ENCODE measurements around the gene NUDT16L1.

GRCh38 chr16:4692460-4693295 is 684 bp upstream of the NUDT16L1 start:
- TF ChIP-seq CTCF (IDR thresholded peaks at IDR 0.05), result peak in 2 of 6 experiments; percentile 11 to 29
- TF ChIP-seq POLR2A (IDR thresholded peaks at IDR 0.05), result no peak

Measured in adrenal gland (tissue), 5 donors.